ENCODE results near the gene SLC2A9. TPM values are rescaled to one million over a fixed set of nuclear protein-coding genes. Genes with fewer than 3 reads are reported as not detected.

SLC2A9 gene
- total RNA-seq, 4 donors from 2014 or later, result 0.19 to 0.89 (median 0.62) TPM

GRCh38 chr4:10063544-10064300, 42.4 kb upstream of the SLC2A9 start:
- peak; percentile 41 to 70 for DNase-seq

GRCh38 chr4:10061650-10062415, 40.5 kb upstream of the SLC2A9 start:
- no peak for ATAC-seq
- no peak overlapping the region for H3K4me3 ChIP-seq
- in situ Hi-C loops (cut with MboI; ENCODE audit: low sequenced_read_pairs in 4 of 4), result no loop called here
- no peaks in the 10 kb centered on the region for H3K9me3 ChIP-seq
- intact Hi-C loops (cut with DNase I; ENCODE audit: low total_unique reads), result loop anchor here (2.0 kb wide), 1 partner anchor 299 kb away; no protein-coding TSS in a partner anchor
- no peak for TF ChIP-seq CTCF (IDR thresholded peaks at IDR 0.05 in 4 of 5, conservative IDR thresholded peaks at IDR 0.05 in 1 of 5)
- no peaks in the 10 kb centered on the region for H3K27me3 ChIP-seq
- H3K36me3 ChIP-seq, result no peaks in the 10 kb centered on the region
- peaks cover 0 to 4% of the 10 kb centered on the region in 2 donors for H3K4me1 ChIP-seq
- no peak for DNase-seq
- H3K27ac ChIP-seq, result no peak overlapping the region

More at GRCh38 chr4:10063544-10064300, 42.4 kb upstream of the SLC2A9 start:
- peaks cover 0 to 4% of the 10 kb centered on the region in 2 donors for H3K4me1 ChIP-seq
- H3K27ac ChIP-seq, result peak overlapping the region; percentile 1 to 55 (median 27)
- no peaks in the 10 kb centered on the region for H3K27me3 ChIP-seq
- no peak overlapping the region for H3K4me3 ChIP-seq
- no peaks in the 10 kb centered on the region for H3K9me3 ChIP-seq
- peak; percentile 91 to 96 for ATAC-seq
- intact Hi-C loops (cut with DNase I; ENCODE audit: low total_unique reads) (loop anchor here (1.0 to 2.0 kb wide), 2 partner anchors 44 to 301 kb away; no protein-coding TSS in a partner anchor), in situ Hi-C loops (cut with MboI; ENCODE audit: low sequenced_read_pairs in 4 of 4) (no loop called here)
- H3K36me3 ChIP-seq, result no peaks in the 10 kb centered on the region
- TF ChIP-seq POLR2A (IDR thresholded peaks at IDR 0.05) (no peak), CTCF (IDR thresholded peaks at IDR 0.05 in 4 of 5, conservative IDR thresholded peaks at IDR 0.05 in 1 of 5) (peak; percentile 46 to 72 (median 64))

- DNase-seq, result no peak
- in situ Hi-C loops (cut with MboI; ENCODE audit: low sequenced_read_pairs in 4 of 4), result no loop called here
- no peak overlapping the region for H3K4me3 ChIP-seq
- H3K27ac ChIP-seq, result no peak overlapping the region
- peaks cover 0 to 4% of the 10 kb centered on the region in 2 donors for H3K4me1 ChIP-seq
- H3K36me3 ChIP-seq, result no peaks in the 10 kb centered on the region
- no peaks in the 10 kb centered on the region for H3K27me3 ChIP-seq
- ATAC-seq, result no peak
- no peak for TF ChIP-seq CTCF (IDR thresholded peaks at IDR 0.05 in 4 of 5, conservative IDR thresholded peaks at IDR 0.05 in 1 of 5)
- TF ChIP-seq POLR2A (IDR thresholded peaks at IDR 0.05), result no peak
- intact Hi-C loops (cut with DNase I; ENCODE audit: low total_unique reads), result no loop called here
- H3K9me3 ChIP-seq, result no peaks in the 10 kb centered on the region
Observed at GRCh38 chr4:10058371-10058770, 37.1 kb upstream of the SLC2A9 start.

DNA sequence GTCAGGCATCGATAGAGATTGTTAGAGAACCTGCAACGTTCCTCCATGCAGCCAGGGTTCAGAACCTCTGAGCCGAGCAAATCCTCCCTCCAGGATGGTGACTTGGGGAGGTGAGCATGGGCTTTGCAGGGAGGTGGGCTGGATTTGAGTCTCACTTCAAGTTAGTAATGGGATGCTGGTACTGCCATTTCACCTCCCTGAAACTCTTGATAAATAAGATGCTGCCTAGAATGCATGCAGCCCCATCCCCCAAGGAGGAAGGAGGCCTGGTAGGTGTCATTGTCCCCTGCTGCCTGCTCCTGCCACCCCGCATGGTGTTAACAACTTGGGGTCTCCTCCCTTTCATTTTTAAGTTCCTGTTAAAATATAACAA, 35.7 kb upstream of the SLC2A9 start:
- no peak for DNase-seq
- Histone ChIP-seq H3K4me1 (peaks cover 0 to 4% of the 10 kb centered on the region in 2 donors), H3K27ac (no peak overlapping the region), H3K27me3 (no peaks in the 10 kb centered on the region), H3K4me3 (no peak overlapping the region), H3K9me3 (no peaks in the 10 kb centered on the region), H3K36me3 (no peaks in the 10 kb centered on the region)
- in situ Hi-C loops (cut with MboI; ENCODE audit: low sequenced_read_pairs in 4 of 4) (no loop called here), intact Hi-C loops (cut with DNase I; ENCODE audit: low total_unique reads) (no loop called here)
- no peak for ATAC-seq
- TF ChIP-seq POLR2A (IDR thresholded peaks at IDR 0.05), result no peak
- TF ChIP-seq CTCF (IDR thresholded peaks at IDR 0.05 in 4 of 5, conservative IDR thresholded peaks at IDR 0.05 in 1 of 5), result no peak

Data from gastrocnemius medialis (tissue), 4 donors.